Large intestine (tissue), 3 donors: ENCODE results near the gene CD5L. TPM values are rescaled to one million over a fixed set of nuclear protein-coding genes. Genes with fewer than 3 reads are reported as not detected.

Source experiments
- DNase-seq, 2 donors: peaks; one replicate each; pipeline versions ENCODE4 v3.0.0 to v3.0.0-alpha.2; 2013
- H3K27ac ChIP-seq: one replicate; pipeline ENCODE4 v1.5.1; 2013; ENCODE audit warnings: low read length
- H3K27me3 ChIP-seq: 2 replicates; pipeline ENCODE4 v1.6.1; 2013; ENCODE audit warnings: low read length; ENCODE audit not compliant: control insufficient read depth, insufficient read depth
- H3K36me3 ChIP-seq: 2 replicates; pipeline ENCODE4 v1.6.1; 2013; ENCODE audit warnings: low read length; ENCODE audit not compliant: control insufficient read depth, insufficient read depth
- H3K4me1 ChIP-seq: one replicate; pipeline ENCODE4 v1.6.1; 2013; ENCODE audit warnings: low read length; ENCODE audit not compliant: control insufficient read depth, insufficient read depth
- H3K4me3 ChIP-seq: one replicate; pipeline ENCODE4 v1.5.1; 2013; ENCODE audit warnings: low read length
- H3K9me3 ChIP-seq: one replicate; pipeline ENCODE4 v1.6.1; 2013; ENCODE audit warnings: mild to moderate bottlenecking, low read depth, low read length, moderate library complexity; ENCODE audit not compliant: control insufficient read depth
- WGBS: methylation state at CpG from one replicate; pipeline ENCODE4 v1.1.5; 2013; ENCODE audit warnings: low lambda C conversion rate; ENCODE audit not compliant: insufficient coverage; 5-methylcytosine and 5-hydroxymethylcytosine counted together
- polyA plus RNA-seq: library from polyadenylated mRNA; unstranded; fragments of 120-200 nt; gene quantifications from one replicate; pipeline ENCODE4 v1.2.1, GENCODE V29; 2013

CD5L gene
- polyA plus RNA-seq, 1 donor: 0.13 TPM

DNA sequence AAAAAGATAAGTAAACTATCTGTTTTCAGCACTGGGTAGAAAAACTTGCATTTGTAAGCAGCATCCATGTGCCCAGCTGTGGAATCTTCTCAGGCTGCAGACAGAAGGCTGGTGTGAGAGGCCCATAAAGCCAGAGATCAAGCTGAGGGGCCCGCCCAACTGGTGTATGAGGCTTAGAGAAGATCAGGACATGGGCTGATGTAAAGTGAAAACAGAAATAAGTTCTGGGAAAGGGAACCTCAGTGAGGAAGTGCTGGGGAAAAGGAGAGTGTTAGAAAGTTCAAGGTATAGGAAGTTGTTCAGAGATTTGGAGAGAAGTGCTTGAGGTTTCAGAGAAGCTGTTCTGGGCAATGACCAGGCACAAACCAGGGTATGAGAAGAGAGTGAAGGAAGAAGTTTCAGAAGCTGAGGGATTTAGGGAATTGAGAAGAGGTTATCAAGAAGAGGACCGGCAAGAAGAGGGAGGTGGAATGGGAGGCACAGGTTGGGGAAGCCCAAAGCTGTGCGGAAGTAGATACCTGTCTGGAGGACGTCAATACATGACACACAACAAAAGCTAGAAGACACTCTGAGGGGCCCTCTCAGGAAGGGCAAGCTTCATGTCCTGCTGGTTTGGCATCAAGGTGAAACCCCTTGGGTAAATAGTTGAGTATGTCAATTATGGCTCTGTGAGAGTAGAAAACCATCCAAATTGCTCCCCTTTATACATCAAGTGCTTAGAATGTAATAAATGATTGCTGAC lies 2.7 kb upstream of the CD5L start:
- no peaks in the 10 kb centered on the region for H3K36me3 ChIP-seq
- WGBS: 89% methylated on average over 1 of the region's 4 CpGs
- no peaks in the 10 kb centered on the region for H3K9me3 ChIP-seq
- H3K27ac ChIP-seq: no peak overlapping the region
- no peaks in the 10 kb centered on the region for H3K27me3 ChIP-seq
- no peak for DNase-seq
- H3K4me1 ChIP-seq: no peaks in the 10 kb centered on the region
- no peak overlapping the region for H3K4me3 ChIP-seq

GRCh38 chr1:157842939-157843338 lies 1.3 kb upstream of the CD5L start:
- H3K4me3 ChIP-seq: no peak overlapping the region
- H3K9me3 ChIP-seq: no peaks in the 10 kb centered on the region
- H3K27me3 ChIP-seq: no peaks in the 10 kb centered on the region
- H3K36me3 ChIP-seq: no peaks in the 10 kb centered on the region
- no CpG with 5 or more reads among the region's 1 CpG for WGBS
- no peak for DNase-seq
- H3K4me1 ChIP-seq: no peaks in the 10 kb centered on the region
- no peak overlapping the region for H3K27ac ChIP-seq

DNA sequence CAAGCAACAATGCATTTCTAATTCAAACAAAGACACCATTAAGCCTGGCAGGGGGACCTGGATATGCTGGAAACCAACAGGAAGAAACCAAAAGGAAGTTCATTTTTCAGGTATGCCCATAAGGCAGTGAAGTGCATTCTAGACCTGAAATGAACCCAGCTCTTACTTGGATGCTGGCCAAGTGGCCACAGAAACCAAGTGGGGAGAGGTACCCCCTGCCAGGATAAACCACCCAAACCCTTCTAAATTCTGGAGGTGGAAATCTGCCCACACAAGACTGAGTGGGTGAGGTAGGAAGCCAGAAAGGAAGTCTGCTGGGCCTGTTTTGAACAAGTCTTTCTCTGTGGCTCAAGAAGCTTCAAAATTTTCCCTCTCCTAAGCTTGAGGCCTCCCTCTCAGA lies 2.6 kb downstream of the CD5L start:
- no peak for DNase-seq
- Histone ChIP-seq H3K36me3 (no peaks in the 10 kb centered on the region), H3K27me3 (no peaks in the 10 kb centered on the region), H3K4me1 (no peaks in the 10 kb centered on the region), H3K9me3 (no peaks in the 10 kb centered on the region), H3K27ac (no peak overlapping the region), H3K4me3 (no peak overlapping the region)

GRCh38 chr1:157834430-157834829 lies 7.2 kb downstream of the CD5L start:
- DNase-seq: no peak
- WGBS: no CpG with 5 or more reads among the region's 12 CpGs

GRCh38 chr1:157833145-157833544 lies 8.5 kb downstream of the CD5L start:
- H3K9me3 ChIP-seq: no peaks in the 10 kb centered on the region
- H3K27me3 ChIP-seq: no peaks in the 10 kb centered on the region
- H3K27ac ChIP-seq: no peak overlapping the region
- 100% methylated on average over 2 of the region's 6 CpGs for WGBS
- no peaks in the 10 kb centered on the region for H3K4me1 ChIP-seq
- no peaks in the 10 kb centered on the region for H3K36me3 ChIP-seq
- no peak overlapping the region for H3K4me3 ChIP-seq
- DNase-seq: no peak

More at GRCh38 chr1:157834430-157834829, 7.2 kb downstream of the CD5L start:
- no peak overlapping the region for H3K27ac ChIP-seq
- no peaks in the 10 kb centered on the region for H3K27me3 ChIP-seq
- H3K4me1 ChIP-seq: no peaks in the 10 kb centered on the region
- H3K4me3 ChIP-seq: no peak overlapping the region
- H3K36me3 ChIP-seq: no peaks in the 10 kb centered on the region
- no peaks in the 10 kb centered on the region for H3K9me3 ChIP-seq

DNA sequence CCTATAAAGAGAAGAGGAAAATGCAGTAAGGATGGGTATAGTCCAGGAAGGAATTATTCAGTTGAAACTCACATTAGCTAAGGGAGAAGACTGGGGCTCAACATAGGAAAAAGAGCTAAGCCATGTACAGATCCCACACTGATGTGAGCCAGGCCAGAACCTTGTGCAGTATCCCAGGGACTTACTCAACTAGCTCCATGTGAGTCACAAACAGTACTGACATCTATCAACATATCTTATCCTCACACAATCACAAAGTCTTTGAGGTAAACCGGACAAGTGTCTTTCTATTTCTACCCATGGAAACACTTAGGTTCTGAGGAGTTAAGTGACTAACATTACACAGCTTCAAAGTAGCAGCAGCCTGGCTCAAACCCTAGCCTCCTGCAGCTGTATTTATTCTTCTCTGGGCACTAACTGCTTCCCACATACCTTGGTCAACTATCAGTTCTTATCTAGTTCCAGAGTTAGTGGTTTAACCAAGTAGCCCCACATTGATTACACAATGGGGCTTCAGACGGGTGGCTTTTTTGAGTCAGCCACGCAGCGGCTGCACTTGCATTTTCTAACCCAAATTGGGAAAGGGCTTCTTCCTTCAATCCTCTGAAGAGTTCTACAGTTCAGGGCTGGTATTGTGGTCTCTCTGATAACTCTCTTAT lies 9.5 kb downstream of the CD5L start:
- DNase-seq: no peak
- Histone ChIP-seq H3K27ac (no peak overlapping the region), H3K9me3 (no peaks in the 10 kb centered on the region), H3K4me3 (no peak overlapping the region), H3K27me3 (no peaks in the 10 kb centered on the region), H3K4me1 (no peaks in the 10 kb centered on the region), H3K36me3 (no peaks in the 10 kb centered on the region)
- WGBS: no CpG with 5 or more reads among the region's 4 CpGs

DNA sequence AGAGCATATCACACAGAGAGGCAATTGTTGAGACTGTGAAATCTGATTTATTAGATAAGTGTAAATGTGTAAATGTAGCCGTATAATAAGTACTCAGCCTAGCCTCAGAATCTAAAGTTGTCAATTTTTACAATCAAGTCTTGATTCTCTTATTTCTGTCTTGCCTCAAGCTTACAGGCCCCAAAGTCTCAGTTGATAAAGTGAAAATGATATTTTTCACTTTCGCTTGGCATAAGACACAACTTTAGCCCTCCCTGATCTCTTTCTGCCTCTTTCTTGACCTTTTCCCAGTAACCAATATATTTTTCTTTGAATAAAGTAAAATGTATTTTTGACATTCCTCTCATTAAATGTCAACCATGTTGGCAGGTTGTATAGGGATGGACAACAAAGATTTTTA lies 10.7 kb downstream of the CD5L start:
- WGBS: 86% methylated on average over 2 of the region's 2 CpGs
- Histone ChIP-seq H3K4me3 (no peak overlapping the region), H3K4me1 (no peaks in the 10 kb centered on the region), H3K36me3 (no peaks in the 10 kb centered on the region), H3K9me3 (no peaks in the 10 kb centered on the region), H3K27me3 (no peaks in the 10 kb centered on the region), H3K27ac (no peak overlapping the region)
- no peak for DNase-seq

- WGBS: 89% methylated on average over 1 of the region's 3 CpGs
- DNase-seq: no peak
- Histone ChIP-seq H3K4me3 (no peak overlapping the region), H3K27me3 (no peaks in the 10 kb centered on the region), H3K36me3 (no peaks in the 10 kb centered on the region), H3K9me3 (no peaks in the 10 kb centered on the region), H3K4me1 (no peaks in the 10 kb centered on the region), H3K27ac (no peak overlapping the region)
Observed at GRCh38 chr1:157829711-157830110, 11.9 kb downstream of the CD5L start.

- Histone ChIP-seq H3K4me1 (no peaks in the 10 kb centered on the region), H3K4me3 (no peak overlapping the region), H3K36me3 (no peaks in the 10 kb centered on the region), H3K27ac (no peak overlapping the region), H3K9me3 (no peaks in the 10 kb centered on the region), H3K27me3 (no peaks in the 10 kb centered on the region)
- DNase-seq: no peak
Observed at GRCh38 chr1:157829210-157829609, 12.4 kb downstream of the CD5L start.

DNA sequence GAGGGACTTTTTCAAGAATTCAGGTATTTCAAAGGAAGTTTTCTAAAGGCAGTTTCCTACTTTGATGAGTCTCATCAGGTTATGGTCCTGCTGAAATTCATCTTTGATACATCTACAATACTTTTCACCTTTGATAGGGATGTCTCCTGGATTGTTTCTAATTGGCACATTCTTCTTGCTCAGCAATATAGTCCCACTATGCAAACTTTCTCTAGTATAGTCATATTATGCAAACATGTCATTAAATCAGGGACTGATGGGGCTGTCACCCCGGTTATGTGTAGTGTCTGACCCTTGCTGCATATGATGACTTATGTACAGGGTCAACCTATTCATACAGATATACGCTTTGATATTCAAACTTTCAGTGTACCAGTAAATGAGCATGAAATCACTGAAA lies 21.3 kb downstream of the CD5L start:
- Histone ChIP-seq H3K4me3 (no peak overlapping the region), H3K27ac (no peak overlapping the region), H3K27me3 (no peaks in the 10 kb centered on the region), H3K36me3 (no peaks in the 10 kb centered on the region), H3K9me3 (no peaks in the 10 kb centered on the region), H3K4me1 (no peaks in the 10 kb centered on the region)
- DNase-seq: no peak
- whole genome bisulfite sequencing: no CpG with 5 or more reads among the region's 2 CpGs

- Histone ChIP-seq H3K4me3 (no peak within 1 kb of the TSS), H3K9me3 (no peaks in the 10 kb centered on the region), H3K27ac (no peak within 1 kb of the TSS), H3K36me3 (no peaks in the 10 kb centered on the region), H3K4me1 (no peaks in the 10 kb centered on the region), H3K27me3 (no peaks in the 10 kb centered on the region)
- no CpG with 5 or more reads among the region's 3 CpGs for WGBS
- DNase-seq: no peak
Observed at GRCh38 chr1:157819896-157820295, 21.7 kb downstream of the CD5L start, which contains the start of gene FCRL1. Gene FCRL1 (minus strand): TSS chr1:157820120. CDS start chr1:157820037, 83 bp downstream.
